ENCODE measurements around the gene CSRNP2. TPM values are rescaled to one million over a fixed set of nuclear protein-coding genes. Genes with fewer than 3 reads are reported as not detected.
"Not testable (repeated sequence)": the region's sequence is repeated elsewhere in the genome, so short reads cannot be mapped to it uniquely, and the experiment has no call there.

The CSRNP2 gene
- total RNA-seq, 4 donors from 2014 or later: 21.3 to 35.8 (median 28.9) TPM

- 90 to 91% methylated on average over 7 of the region's 7 CpGs for WGBS, 2 donors
- no peak for DNase-seq
- no peaks in the 10 kb centered on the region for H3K36me3 ChIP-seq
- intact Hi-C loops (cut with DNase I): no loop called here
- peaks cover 21 to 33% of the 10 kb centered on the region in 2 donors for H3K4me1 ChIP-seq
- no peak overlapping the region for H3K4me3 ChIP-seq (replicated peaks in 1 of 3)
- peak overlapping the region in 1 of 3 donors; percentile 3 for H3K27ac ChIP-seq
- TF ChIP-seq CTCF (IDR thresholded peaks at IDR 0.05) (no peak), POLR2A (IDR thresholded peaks at IDR 0.05) (no peak)
- no peaks in the 10 kb centered on the region for H3K27me3 ChIP-seq
- H3K9me3 ChIP-seq: no peaks in the 10 kb centered on the region
Observed at GRCh38 chr12:51020448-51021182, 62.8 kb downstream of the CSRNP2 start.

- intact Hi-C loops (cut with DNase I): no loop called here
- H3K27me3 ChIP-seq: no peaks in the 10 kb centered on the region
- H3K27ac ChIP-seq: peak overlapping the region in 2 of 3 donors; percentile 3 to 43
- H3K9me3 ChIP-seq: no peaks in the 10 kb centered on the region
- H3K4me1 ChIP-seq: peaks cover 21 to 33% of the 10 kb centered on the region in 2 donors
- TF ChIP-seq CTCF (IDR thresholded peaks at IDR 0.05): no peak
- TF ChIP-seq POLR2A (IDR thresholded peaks at IDR 0.05): no peak
- no peak overlapping the region for H3K4me3 ChIP-seq (replicated peaks in 1 of 3)
- WGBS, 2 donors: 86 to 89% methylated on average over 2 of the region's 2 CpGs
- H3K36me3 ChIP-seq: no peaks in the 10 kb centered on the region
- DNase-seq: no peak
Observed at GRCh38 chr12:51019927-51020326, 63.5 kb downstream of the CSRNP2 start.

GRCh38 chr12:51018956-51019355, 64.4 kb downstream of the CSRNP2 start:
- WGBS, 2 donors: 90 to 96% methylated on average over 2 of the region's 2 CpGs
- DNase-seq: no peak
- no peak overlapping the region for H3K4me3 ChIP-seq (replicated peaks in 1 of 3)
- H3K36me3 ChIP-seq: no peaks in the 10 kb centered on the region
- H3K27ac ChIP-seq: no peak overlapping the region
- no peaks in the 10 kb centered on the region for H3K27me3 ChIP-seq
- TF ChIP-seq CTCF (IDR thresholded peaks at IDR 0.05) (no peak), POLR2A (IDR thresholded peaks at IDR 0.05) (no peak)
- no peaks in the 10 kb centered on the region for H3K9me3 ChIP-seq
- intact Hi-C loops (cut with DNase I): no loop called here
- H3K4me1 ChIP-seq: peaks cover 22 to 35% of the 10 kb centered on the region in 2 donors

GRCh38 chr12:51017452-51017851, 65.9 kb downstream of the CSRNP2 start:
- H3K4me3 ChIP-seq (replicated peaks in 1 of 3): no peak overlapping the region
- H3K9me3 ChIP-seq: no peaks in the 10 kb centered on the region
- TF ChIP-seq CTCF (IDR thresholded peaks at IDR 0.05) (no peak), POLR2A (IDR thresholded peaks at IDR 0.05) (no peak)
- no peaks in the 10 kb centered on the region for H3K36me3 ChIP-seq
- no peak overlapping the region for H3K27ac ChIP-seq
- peaks cover 23 to 32% of the 10 kb centered on the region in 2 donors for H3K4me1 ChIP-seq
- intact Hi-C loops (cut with DNase I): no loop called here
- no peaks in the 10 kb centered on the region for H3K27me3 ChIP-seq
- DNase-seq: no peak

- not testable (repeated sequence) for H3K4me3 ChIP-seq (replicated peaks in 1 of 3)
- peaks cover 41 to 43% of the 10 kb centered on the region in 2 donors for H3K4me1 ChIP-seq
Observed at GRCh38 chr12:51014467-51014866, 68.9 kb downstream of the CSRNP2 start.

More at GRCh38 chr12:51014467-51014866, 68.9 kb downstream of the CSRNP2 start:
- H3K9me3 ChIP-seq; DNase-seq; intact Hi-C loops (cut with DNase I); H3K27me3 ChIP-seq; H3K36me3 ChIP-seq: not testable (repeated sequence)
- WGBS, 2 donors: 74 to 79% methylated on average over 9 of the region's 9 CpGs
- H3K27ac ChIP-seq: peak overlapping the region in 1 of 3 donors; percentile 21

Measured in thyroid gland (tissue), 4 donors.